Trophoblast cell (in vitro differentiated cells and primary cell): ENCODE results near the gene OSBPL9.
A peak's percentile ranks its signal among the peaks of the same experiment; 100 is the strongest.
"Not testable (repeated sequence)": the region's sequence is repeated elsewhere in the genome, so short reads cannot be mapped to it uniquely, and the experiment has no call there.

ENCODE experiments used
- DNase-seq, 2 donors: peaks; one replicate each; pipeline ENCODE4 v3.0.0-alpha.2; 2016
- H2AFZ ChIP-seq: 2 replicates; pipeline ENCODE4 v1.6.1; 2013; ENCODE audit warnings: low read length, moderate library complexity, mild to moderate bottlenecking; ENCODE audit not compliant: insufficient read depth, poor library complexity
- H2AK5ac ChIP-seq: 2 replicates; pipeline ENCODE4 v1.6.1; 2013; ENCODE audit warnings: mild to moderate bottlenecking, low read length
- H2BK120ac ChIP-seq: 2 replicates; pipeline ENCODE4 v1.6.1; 2013; ENCODE audit warnings: low read length, mild to moderate bottlenecking, moderate library complexity; ENCODE audit not compliant: insufficient read depth, poor library complexity
- H2BK12ac ChIP-seq: 2 replicates; pipeline ENCODE4 v1.6.1; 2013; ENCODE audit warnings: mild to moderate bottlenecking, low read length, moderate library complexity
- H2BK5ac ChIP-seq: 2 replicates; pipeline ENCODE4 v1.6.1; 2013; ENCODE audit warnings: low read length, low read depth, moderate library complexity, mild to moderate bottlenecking; ENCODE audit not compliant: poor library complexity
- H3K14ac ChIP-seq: 2 replicates; pipeline ENCODE4 v1.6.1; 2013; ENCODE audit warnings: mild to moderate bottlenecking, low read length
- H3K18ac ChIP-seq: 2 replicates; pipeline ENCODE4 v1.6.1; 2013; ENCODE audit warnings: mild to moderate bottlenecking, low read length
- H3K23ac ChIP-seq: 2 replicates; pipeline ENCODE4 v1.6.1; 2013; ENCODE audit warnings: low read length
- H3K27ac ChIP-seq: 2 replicates; pipeline ENCODE4 v1.5.1; 2013; ENCODE audit warnings: low read depth, mild to moderate bottlenecking, inconsistent platforms, low read length, moderate library complexity
- H3K27me3 ChIP-seq: 2 replicates; pipeline ENCODE4 v1.6.1; 2013; ENCODE audit warnings: inconsistent platforms, mild to moderate bottlenecking, low read length, moderate library complexity; ENCODE audit not compliant: insufficient read depth
- H3K36me3 ChIP-seq, 2 experiments: 1 replicate in 1 of 2; 2 replicates in 1 of 2; pipeline ENCODE4 v1.6.1; 2013; ENCODE audit warnings: low read length in 2 of 2, mild to moderate bottlenecking in 2 of 2, moderate library complexity in 1 of 2; ENCODE audit not compliant: insufficient read depth in 2 of 2, control insufficient read depth in 1 of 2
- H3K4ac ChIP-seq: 2 replicates; pipeline ENCODE4 v1.6.1; 2013; ENCODE audit warnings: low read depth, mild to moderate bottlenecking, low read length, moderate library complexity
- H3K4me1 ChIP-seq, 2 experiments: 1 replicate in 1 of 2; 2 replicates in 1 of 2; pipeline ENCODE4 v1.6.1; 2013; ENCODE audit warnings: low read length in 2 of 2, mild to moderate bottlenecking in 2 of 2, moderate library complexity in 1 of 2; ENCODE audit not compliant: insufficient read depth in 2 of 2, control insufficient read depth in 1 of 2
- H3K4me2 ChIP-seq: 2 replicates; pipeline ENCODE4 v1.6.1; 2013; ENCODE audit warnings: inconsistent platforms, mild to moderate bottlenecking, low read length, moderate library complexity
- H3K4me3 ChIP-seq: 2 replicates; pipeline ENCODE4 v1.5.1; 2013; ENCODE audit warnings: mild to moderate bottlenecking, low read depth, low read length, inconsistent platforms
- H3K79me1 ChIP-seq: one replicate; pipeline ENCODE4 v1.6.1; 2013; ENCODE audit warnings: low read length
- H3K79me2 ChIP-seq: 2 replicates; pipeline ENCODE4 v1.6.1; 2013; ENCODE audit warnings: low read length, mild to moderate bottlenecking; ENCODE audit not compliant: control insufficient read depth, insufficient read depth, poor library complexity
- H3K9ac ChIP-seq: 2 replicates; pipeline ENCODE4 v1.6.1; 2013; ENCODE audit warnings: mild to moderate bottlenecking, low read length
- H3K9me3 ChIP-seq: 2 replicates; pipeline ENCODE4 v1.6.1; 2013; ENCODE audit warnings: low read depth, mild to moderate bottlenecking, control low read depth, inconsistent platforms, low read length; ENCODE audit not compliant: insufficient read depth
- H4K12ac ChIP-seq: 2 replicates; pipeline ENCODE4 v1.6.1; 2013; ENCODE audit warnings: low read depth, mild to moderate bottlenecking, low read length, moderate library complexity
- H4K8ac ChIP-seq: 2 replicates; pipeline ENCODE4 v1.6.1; 2013; ENCODE audit warnings: low read depth, mild to moderate bottlenecking, low read length, moderate library complexity
- H4K91ac ChIP-seq: one replicate; pipeline ENCODE4 v1.6.1; 2013; ENCODE audit warnings: low read depth, mild to moderate bottlenecking, low read length, moderate library complexity
- WGBS: extraction: QIAGEN DNeasy Blood & Tissue Kit; methylation state at CpG from one replicate; pipeline ENCODE4 v1.1.7; 2013; ENCODE audit warnings: missing lambda C conversion rate; ENCODE audit not compliant: insufficient read length, insufficient coverage; ENCODE audit errors: extremely low coverage; 5-methylcytosine and 5-hydroxymethylcytosine counted together

Gene OSBPL9

GRCh38 chr1:51644020-51644419 lies 27.1 kb downstream of the OSBPL9 start:
- H3K23ac ChIP-seq, result no peak overlapping the region
- no peaks in the 10 kb centered on the region for H3K9me3 ChIP-seq
- H4K8ac ChIP-seq, result no peak overlapping the region
- no peaks in the 10 kb centered on the region for H3K27me3 ChIP-seq
- H2AFZ ChIP-seq, result no peak overlapping the region
- H3K36me3 ChIP-seq, result peaks cover 0 to 2% of the 10 kb centered on the region in 2 experiments
- H2AK5ac ChIP-seq, result no peak overlapping the region
- peak overlapping the region; percentile 92 for H3K27ac ChIP-seq
- peak in 1 of 2 donors; percentile 47 for DNase-seq
- no peak overlapping the region for H2BK5ac ChIP-seq
- H3K4ac ChIP-seq, result no peak overlapping the region
- H2BK12ac ChIP-seq, result no peak overlapping the region
- H3K79me1 ChIP-seq, result peaks cover 15% of the 10 kb centered on the region
- no peak overlapping the region for H3K4me2 ChIP-seq
- no peak overlapping the region for H3K9ac ChIP-seq
- H4K91ac ChIP-seq, result no peak overlapping the region
- no CpG with 5 or more reads among the region's 5 CpGs for WGBS
- H3K4me3 ChIP-seq, result no peak overlapping the region
- peaks cover 8% of the 10 kb centered on the region for H3K79me2 ChIP-seq
- no peak overlapping the region for H3K14ac ChIP-seq
- H2BK120ac ChIP-seq, result peak overlapping the region; percentile 38
- H3K4me1 ChIP-seq, result peaks cover 13 to 20% of the 10 kb centered on the region in 2 experiments
- H4K12ac ChIP-seq, result no peak overlapping the region
- no peak overlapping the region for H3K18ac ChIP-seq

DNA sequence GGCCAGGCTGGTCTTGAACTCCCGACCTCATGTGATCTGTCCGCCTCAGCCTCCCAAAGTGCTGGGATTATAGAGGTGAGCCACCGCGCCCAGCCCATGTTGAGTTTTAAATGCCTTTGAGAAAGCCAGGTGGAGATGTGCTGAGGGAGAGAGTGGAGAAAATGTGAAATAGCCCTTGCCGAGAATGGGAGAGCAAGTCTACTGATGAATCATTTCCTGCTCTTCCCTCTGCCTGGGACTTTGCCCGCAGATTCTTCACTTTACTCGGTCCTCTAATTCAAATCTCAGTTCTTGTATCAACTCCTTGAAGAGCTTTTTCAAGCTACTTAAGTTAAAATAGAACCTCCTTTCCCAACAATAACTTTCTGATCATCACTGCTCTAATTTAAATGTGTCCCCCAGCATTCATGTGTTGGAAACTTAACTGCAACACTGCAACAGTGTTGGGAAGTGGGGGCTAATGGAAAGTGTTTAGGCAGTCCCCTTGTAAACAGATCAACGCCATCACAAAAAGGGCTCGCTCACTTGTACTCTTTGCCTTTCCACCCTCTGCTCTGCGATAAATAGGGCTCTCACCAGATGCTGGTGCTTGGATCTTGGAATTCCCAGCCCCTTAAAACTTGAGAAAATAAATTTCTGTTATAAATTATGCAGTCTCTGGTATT lies 27.8 kb downstream of the OSBPL9 start:
- Histone ChIP-seq H3K4me2 (no peak overlapping the region), H2BK5ac (peak overlapping the region; percentile 86), H3K79me1 (peaks cover 19% of the 10 kb centered on the region), H4K91ac (peak overlapping the region; percentile 75), H3K4ac (peak overlapping the region; percentile 87), H2AK5ac (peak overlapping the region; percentile 92), H4K12ac (no peak overlapping the region), H3K23ac (no peak overlapping the region), H2BK120ac (peak overlapping the region; percentile 82), H3K36me3 (peaks cover 0 to 2% of the 10 kb centered on the region in 2 experiments), H3K4me1 (peaks cover 15 to 23% of the 10 kb centered on the region in 2 experiments), H3K4me3 (no peak overlapping the region), H2AFZ (no peak overlapping the region), H3K14ac (peak overlapping the region; percentile 79), H3K9ac (no peak overlapping the region), H3K27ac (peak overlapping the region; percentile 91), H3K18ac (peak overlapping the region; percentile 84), H3K79me2 (peaks cover 8% of the 10 kb centered on the region), H3K9me3 (no peaks in the 10 kb centered on the region), H2BK12ac (peak overlapping the region; percentile 95), H4K8ac (peak overlapping the region; percentile 67), H3K27me3 (no peaks in the 10 kb centered on the region)
- peak; percentile 74 to 85 for DNase-seq
- WGBS, result no CpG with 5 or more reads among the region's 10 CpGs

DNA sequence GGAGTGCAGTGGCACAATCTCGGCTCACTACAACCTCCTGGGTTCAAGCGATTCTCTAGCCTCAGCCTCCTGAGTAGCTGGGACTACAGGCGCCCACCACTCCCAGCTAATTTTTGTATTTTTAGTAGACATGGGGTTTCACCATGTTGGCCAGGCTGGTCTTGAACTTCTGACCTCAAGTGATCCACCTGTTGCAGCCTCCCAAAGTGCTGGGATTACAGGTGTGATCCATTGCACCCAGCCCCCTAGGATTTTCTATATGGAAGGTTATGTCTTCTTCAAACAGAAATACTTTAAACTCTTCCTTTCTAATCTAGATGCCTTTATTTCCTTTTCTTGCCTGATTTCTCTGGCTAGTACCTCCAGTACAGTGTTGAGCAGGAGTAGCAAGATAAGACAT lies 29.7 kb downstream of the OSBPL9 start:
- H2BK5ac ChIP-seq, H3K79me2 ChIP-seq, H2BK12ac ChIP-seq, H3K27me3 ChIP-seq, H3K9me3 ChIP-seq, H3K4me2 ChIP-seq, H2AK5ac ChIP-seq, H2AFZ ChIP-seq, H4K12ac ChIP-seq, H3K36me3 ChIP-seq, H3K18ac ChIP-seq, DNase-seq, H3K23ac ChIP-seq, H3K9ac ChIP-seq, H4K91ac ChIP-seq, H4K8ac ChIP-seq, H2BK120ac ChIP-seq, H3K4me3 ChIP-seq, H3K27ac ChIP-seq: not testable (repeated sequence)
- H3K4ac ChIP-seq, result peak overlapping the region; percentile 78
- WGBS, result no CpG with 5 or more reads among the region's 3 CpGs
- peaks cover 18 to 26% of the 10 kb centered on the region in 2 experiments for H3K4me1 ChIP-seq
- peak overlapping the region; percentile 17 for H3K14ac ChIP-seq
- H3K79me1 ChIP-seq, result peaks cover 26% of the 10 kb centered on the region

DNA sequence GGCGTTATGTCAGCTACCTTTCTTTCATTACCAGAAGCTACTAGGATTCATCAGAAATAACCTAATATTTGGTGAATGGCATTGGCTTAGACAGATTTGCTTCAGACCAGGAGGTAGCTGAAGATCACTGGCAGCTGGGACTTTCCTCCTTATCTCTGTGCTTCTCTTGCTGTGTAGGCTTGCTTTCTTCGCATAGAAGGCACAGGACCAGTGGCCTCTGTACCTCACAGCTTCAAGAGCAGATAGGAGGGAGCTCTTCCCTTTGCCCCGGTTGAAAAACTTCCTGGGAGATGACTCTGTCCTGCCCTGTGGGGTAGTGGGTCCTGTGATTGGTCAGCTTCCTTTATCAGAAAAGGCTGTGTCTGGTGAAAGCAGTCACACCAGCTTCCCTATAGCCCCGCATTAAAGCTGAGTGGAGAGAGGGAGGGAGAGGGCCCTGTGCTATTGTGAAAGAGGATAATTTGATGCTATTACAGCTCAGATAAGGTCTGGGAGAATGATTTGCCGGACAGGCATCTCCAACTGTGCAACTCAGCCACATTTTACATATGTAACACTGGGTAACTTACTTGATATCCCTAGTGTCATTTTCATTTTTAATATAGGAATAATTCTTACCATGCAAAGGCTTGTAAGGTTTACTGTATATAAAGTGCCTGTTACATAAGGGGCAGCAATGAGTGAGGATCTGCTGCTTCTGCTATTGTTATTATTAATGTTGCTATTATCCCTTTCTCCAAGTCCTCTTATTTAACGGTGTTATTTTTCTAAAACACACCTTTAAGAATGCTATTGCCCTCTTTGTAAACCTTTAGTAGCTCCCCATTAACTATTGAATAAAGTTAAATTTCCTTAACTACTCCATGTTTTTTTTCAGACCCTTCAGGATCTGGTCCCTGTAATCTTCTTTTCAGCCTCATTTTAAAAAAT lies 31.6 kb downstream of the OSBPL9 start:
- H3K79me2 ChIP-seq, result peaks cover 7% of the 10 kb centered on the region
- no CpG with 5 or more reads among the region's 6 CpGs for WGBS
- peak overlapping the region; percentile 34 for H2BK5ac ChIP-seq
- no peak overlapping the region for H2AK5ac ChIP-seq
- no peak overlapping the region for H2BK120ac ChIP-seq
- H4K8ac ChIP-seq, result peak overlapping the region; percentile 25
- no peak overlapping the region for H3K23ac ChIP-seq
- peak overlapping the region; percentile 29 for H4K91ac ChIP-seq
- H2BK12ac ChIP-seq, result no peak overlapping the region
- H3K4ac ChIP-seq, result no peak overlapping the region
- H2AFZ ChIP-seq, result no peak overlapping the region
- no peaks in the 10 kb centered on the region for H3K9me3 ChIP-seq
- no peak overlapping the region for H3K18ac ChIP-seq
- no peak overlapping the region for H3K14ac ChIP-seq
- no peak overlapping the region for H3K9ac ChIP-seq
- no peak overlapping the region for H4K12ac ChIP-seq
- DNase-seq, result peak; percentile 93 to 97
- H3K4me3 ChIP-seq, result no peak overlapping the region
- no peaks in the 10 kb centered on the region for H3K27me3 ChIP-seq
- peaks cover 16 to 21% of the 10 kb centered on the region in 2 experiments for H3K4me1 ChIP-seq
- peak overlapping the region; percentile 95 for H3K27ac ChIP-seq
- H3K36me3 ChIP-seq, result peaks cover 0 to 2% of the 10 kb centered on the region in 2 experiments
- H3K4me2 ChIP-seq, result peak overlapping the region; percentile 14
- peaks cover 22% of the 10 kb centered on the region for H3K79me1 ChIP-seq
